PC-3 (cell line): ENCODE results near the gene PKP1.

Experiments used
- EZH2 ChIP-seq: fragments of 300-600 bp; sonication (generic); IDR thresholded peaks from one replicate; pipeline ENCODE4 v1.6.1; 2017; ENCODE audit warnings: antibody characterized with exemption, mild to moderate bottlenecking, low read length; ENCODE audit not compliant: unreplicated experiment
- EZH2phosphoT487 ChIP-seq: fragments of 300-600 bp; sonication (generic); IDR thresholded peaks from 2 replicates; pipeline ENCODE4 v1.6.1; 2018; ENCODE audit warnings: mild to moderate bottlenecking, antibody characterized with exemption, low read length, borderline replicate concordance
- TF ChIP-seq, protein P1 (sequence below): fragments of 300-600 bp; sonication (generic); conservative IDR thresholded peaks from 2 replicates; pipeline ENCODE4 v1.5.1; 2017; ENCODE audit warnings: antibody characterized with exemption, low read depth, mild to moderate bottlenecking, low read length

DNA sequence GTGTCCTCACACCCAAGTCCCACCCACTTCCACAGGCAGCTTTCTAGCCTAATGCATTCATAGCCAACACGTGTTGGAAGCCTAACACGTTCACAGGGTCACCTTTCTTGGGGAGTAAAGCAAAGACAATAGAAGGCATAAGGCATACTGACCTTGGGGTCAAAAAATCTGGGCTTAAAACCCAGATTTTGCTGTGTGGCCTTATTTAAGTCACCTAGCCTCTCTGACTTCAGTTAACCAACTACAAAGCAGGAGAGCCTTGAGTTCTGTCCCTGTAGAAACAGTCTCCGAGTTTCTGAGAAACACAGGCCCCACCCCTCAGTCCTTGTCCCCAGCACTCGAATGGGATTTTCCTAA is 92.8 kb downstream of the PKP1 start:
- TF ChIP-seq, protein P1, sequence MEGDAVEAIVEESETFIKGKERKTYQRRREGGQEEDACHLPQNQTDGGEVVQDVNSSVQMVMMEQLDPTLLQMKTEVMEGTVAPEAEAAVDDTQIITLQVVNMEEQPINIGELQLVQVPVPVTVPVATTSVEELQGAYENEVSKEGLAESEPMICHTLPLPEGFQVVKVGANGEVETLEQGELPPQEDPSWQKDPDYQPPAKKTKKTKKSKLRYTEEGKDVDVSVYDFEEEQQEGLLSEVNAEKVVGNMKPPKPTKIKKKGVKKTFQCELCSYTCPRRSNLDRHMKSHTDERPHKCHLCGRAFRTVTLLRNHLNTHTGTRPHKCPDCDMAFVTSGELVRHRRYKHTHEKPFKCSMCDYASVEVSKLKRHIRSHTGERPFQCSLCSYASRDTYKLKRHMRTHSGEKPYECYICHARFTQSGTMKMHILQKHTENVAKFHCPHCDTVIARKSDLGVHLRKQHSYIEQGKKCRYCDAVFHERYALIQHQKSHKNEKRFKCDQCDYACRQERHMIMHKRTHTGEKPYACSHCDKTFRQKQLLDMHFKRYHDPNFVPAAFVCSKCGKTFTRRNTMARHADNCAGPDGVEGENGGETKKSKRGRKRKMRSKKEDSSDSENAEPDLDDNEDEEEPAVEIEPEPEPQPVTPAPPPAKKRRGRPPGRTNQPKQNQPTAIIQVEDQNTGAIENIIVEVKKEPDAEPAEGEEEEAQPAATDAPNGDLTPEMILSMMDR, result no peak
- TF ChIP-seq EZH2phosphoT487 (no peak), EZH2 (no peak)
